ENCODE data around the gene KIF1A. TPM values are rescaled to one million over a fixed set of nuclear protein-coding genes. Genes with fewer than 3 reads are reported as not detected.

Gene KIF1A
- total RNA-seq, 1 experiment from 2014 or later, result 279 TPM

DNA sequence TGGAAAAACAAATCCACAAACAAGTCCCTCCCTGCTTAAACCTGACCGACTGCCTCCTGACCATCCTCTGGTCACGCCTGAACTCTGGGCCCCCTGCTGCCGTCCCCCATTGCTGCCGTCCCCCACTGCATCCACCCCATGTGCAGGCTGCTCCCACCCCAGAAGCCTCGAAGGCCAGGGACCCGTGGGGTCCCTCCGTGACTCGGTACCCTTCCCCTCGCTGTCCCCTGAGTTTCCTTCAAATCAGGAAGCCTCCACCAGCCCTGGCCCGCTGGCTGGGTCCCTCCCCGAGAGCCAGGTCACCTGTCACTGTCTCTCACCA lies 30.7 kb upstream of the KIF1A start:
- H3K27ac Mint-ChIP-seq, result 0 out of 2 replicates have a peak overlapping the region, but pooled peaks have one; percentile 53
- TF ChIP-seq PRRX2 (CRISPR knock-in tag; IDR thresholded peaks at IDR 0.05) (no peak), GABPB1 (CRISPR knock-in tag; IDR thresholded peaks at IDR 0.05) (no peak), TP53 (CRISPR knock-in tag; IDR thresholded peaks at IDR 0.05) (no peak), ETV6 (CRISPR knock-in tag; IDR thresholded peaks at IDR 0.05) (no peak), ZNF263 (CRISPR knock-in tag; IDR thresholded peaks at IDR 0.05; ENCODE audit: low read depth) (no peak), EMX1 (CRISPR knock-in tag; IDR thresholded peaks at IDR 0.05) (no peak), NFATC4 (CRISPR knock-in tag; IDR thresholded peaks at IDR 0.05) (no peak), GTF2I (CRISPR knock-in tag; conservative IDR thresholded peaks at IDR 0.05) (no peak), JUN (CRISPR knock-in tag; IDR thresholded peaks at IDR 0.05) (no peak)
- TF ChIP-seq, protein P1, sequence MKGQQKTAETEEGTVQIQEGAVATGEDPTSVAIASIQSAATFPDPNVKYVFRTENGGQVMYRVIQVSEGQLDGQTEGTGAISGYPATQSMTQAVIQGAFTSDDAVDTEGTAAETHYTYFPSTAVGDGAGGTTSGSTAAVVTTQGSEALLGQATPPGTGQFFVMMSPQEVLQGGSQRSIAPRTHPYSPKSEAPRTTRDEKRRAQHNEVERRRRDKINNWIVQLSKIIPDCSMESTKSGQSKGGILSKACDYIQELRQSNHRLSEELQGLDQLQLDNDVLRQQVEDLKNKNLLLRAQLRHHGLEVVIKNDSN (CRISPR knock-in tag; IDR thresholded peaks at IDR 0.05), result no peak
- TF ChIP-seq, protein P2, sequence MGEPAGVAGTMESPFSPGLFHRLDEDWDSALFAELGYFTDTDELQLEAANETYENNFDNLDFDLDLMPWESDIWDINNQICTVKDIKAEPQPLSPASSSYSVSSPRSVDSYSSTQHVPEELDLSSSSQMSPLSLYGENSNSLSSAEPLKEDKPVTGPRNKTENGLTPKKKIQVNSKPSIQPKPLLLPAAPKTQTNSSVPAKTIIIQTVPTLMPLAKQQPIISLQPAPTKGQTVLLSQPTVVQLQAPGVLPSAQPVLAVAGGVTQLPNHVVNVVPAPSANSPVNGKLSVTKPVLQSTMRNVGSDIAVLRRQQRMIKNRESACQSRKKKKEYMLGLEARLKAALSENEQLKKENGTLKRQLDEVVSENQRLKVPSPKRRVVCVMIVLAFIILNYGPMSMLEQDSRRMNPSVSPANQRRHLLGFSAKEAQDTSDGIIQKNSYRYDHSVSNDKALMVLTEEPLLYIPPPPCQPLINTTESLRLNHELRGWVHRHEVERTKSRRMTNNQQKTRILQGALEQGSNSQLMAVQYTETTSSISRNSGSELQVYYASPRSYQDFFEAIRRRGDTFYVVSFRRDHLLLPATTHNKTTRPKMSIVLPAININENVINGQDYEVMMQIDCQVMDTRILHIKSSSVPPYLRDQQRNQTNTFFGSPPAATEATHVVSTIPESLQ (CRISPR knock-in tag; IDR thresholded peaks at IDR 0.05), result no peak
- DNase-seq (ENCODE audit: low spot score) (no peak), ATAC-seq (no peak)
- ChIA-PET CTCF (interaction anchor here (0.6 to 1.5 kb wide), 36 partner anchors 10 to 541 kb away, joined by 3 to 38 read pairs (median 5); partner anchors contain the start of gene PASK), POLR2A (no interaction called here)
- H3K27me3 Mint-ChIP-seq (ENCODE audit: low read depth), result no peaks in the 10 kb centered on the region; the same call in none of the 2 replicates
- peaks cover 12% of the 10 kb centered on the region for H3K4me1 Mint-ChIP-seq
- H3K9me3 Mint-ChIP-seq, result peaks cover 31% of the 10 kb centered on the region
- peaks cover 14% of the 10 kb centered on the region for H3K36me3 Mint-ChIP-seq
- no peak overlapping the region for H3K4me3 Mint-ChIP-seq

DNA sequence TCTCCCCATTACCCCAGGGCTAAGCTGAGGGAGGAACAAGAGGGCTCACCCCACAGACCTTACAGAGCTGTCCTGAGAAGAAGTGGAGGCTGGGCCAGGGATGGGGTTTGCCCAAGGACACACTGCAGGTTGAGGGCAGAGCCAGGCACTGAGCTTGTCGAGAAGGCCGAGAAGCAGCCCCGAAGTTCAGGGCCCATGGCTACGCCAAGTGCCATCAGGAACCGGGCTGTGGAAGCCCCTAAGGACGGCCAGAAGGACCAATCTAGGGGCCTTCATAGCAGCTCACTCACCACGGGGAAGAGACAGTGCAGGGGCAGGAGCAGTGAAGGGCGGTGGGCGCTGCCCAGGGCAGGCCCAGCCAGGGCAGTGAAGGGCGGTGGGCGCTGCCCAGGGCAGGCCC lies 30.0 kb upstream of the KIF1A start:
- no peak for DNase-seq (ENCODE audit: low spot score)
- no peak overlapping the region; the same call in 1 of the 2 replicates for H3K27ac Mint-ChIP-seq
- H3K4me3 Mint-ChIP-seq, result no peak overlapping the region
- H3K36me3 Mint-ChIP-seq, result peaks cover 18% of the 10 kb centered on the region
- no peak for TF ChIP-seq ZNF671 (CRISPR knock-in tag; IDR thresholded peaks at IDR 0.05)
- TF ChIP-seq CREM (CRISPR knock-in tag; IDR thresholded peaks at IDR 0.05), result no peak
- no peak for ATAC-seq
- peaks cover 36% of the 10 kb centered on the region for H3K9me3 Mint-ChIP-seq
- POLR2A ChIA-PET, result no interaction called here
- peaks cover 4% of the 10 kb centered on the region for H3K27me3 Mint-ChIP-seq (ENCODE audit: low read depth)
- CTCF ChIA-PET, result interaction anchor here (0.9 kb wide), 1 partner anchor 10 kb away, joined by 3 read pairs; no protein-coding TSS in a partner anchor
- H3K4me1 Mint-ChIP-seq, result peaks cover 15% of the 10 kb centered on the region

DNA sequence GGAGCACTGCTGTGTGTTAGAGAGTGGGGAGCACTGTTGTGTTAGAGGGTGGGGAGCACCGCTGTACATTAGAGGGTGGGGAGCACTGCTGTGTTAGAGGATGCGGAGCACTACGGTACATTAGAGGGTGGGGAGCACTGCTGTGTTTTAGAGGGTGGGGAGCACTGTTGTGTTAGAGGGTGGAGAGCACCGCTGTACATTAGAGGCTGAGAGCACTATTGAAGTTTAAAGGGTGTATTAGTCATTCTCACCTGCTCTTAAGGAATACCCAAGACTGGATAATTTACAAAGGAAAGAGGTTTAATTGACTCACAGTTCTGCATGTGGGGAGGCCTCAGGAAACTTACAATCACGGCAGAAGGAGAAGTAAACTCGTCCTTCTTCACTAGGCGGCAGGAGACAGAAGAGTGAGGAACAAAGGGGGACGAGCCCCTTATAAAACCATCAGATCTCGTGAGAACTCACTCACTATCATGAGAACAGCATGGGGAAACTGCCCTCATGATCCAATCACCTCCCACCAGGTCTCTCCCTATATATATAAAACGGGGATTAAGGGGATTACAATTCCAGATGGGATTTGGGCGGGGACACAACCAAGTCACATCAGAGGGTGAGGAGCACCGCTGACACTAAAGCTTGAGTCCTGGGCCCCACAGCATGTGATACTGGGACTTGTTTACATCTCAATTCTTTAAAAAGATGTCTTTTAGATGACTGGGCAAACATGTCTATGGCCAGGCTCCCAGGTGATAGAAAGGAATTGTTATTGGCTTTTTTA lies 29.1 kb upstream of the KIF1A start:
- H3K4me3 Mint-ChIP-seq, result no peak overlapping the region

More for the DNA sequence above, 29.1 kb upstream of the KIF1A start:
- Mint-ChIP-seq H3K27me3 (ENCODE audit: low read depth) (peaks cover 7% of the 10 kb centered on the region), H3K27ac (no peak overlapping the region), H3K36me3 (peaks cover 19% of the 10 kb centered on the region), H3K9me3 (peaks cover 36% of the 10 kb centered on the region), H3K4me1 (peaks cover 20% of the 10 kb centered on the region)
- TF ChIP-seq GABPB1 (CRISPR knock-in tag; IDR thresholded peaks at IDR 0.05), result no peak
- no peak for TF ChIP-seq GTF2I (CRISPR knock-in tag; conservative IDR thresholded peaks at IDR 0.05)
- peak; percentile 57; the same call in 1 of the 2 replicates for TF ChIP-seq ZNF263 (CRISPR knock-in tag; IDR thresholded peaks at IDR 0.05; ENCODE audit: low read depth)
- no peak for TF ChIP-seq CREM (CRISPR knock-in tag; IDR thresholded peaks at IDR 0.05)
- no peak for TF ChIP-seq NFYB (CRISPR knock-in tag; conservative IDR thresholded peaks at IDR 0.05; ENCODE audit: low read depth)
- TF ChIP-seq ZNF138 (CRISPR knock-in tag; conservative IDR thresholded peaks at IDR 0.05), result no peak
- TF ChIP-seq, protein P3, sequence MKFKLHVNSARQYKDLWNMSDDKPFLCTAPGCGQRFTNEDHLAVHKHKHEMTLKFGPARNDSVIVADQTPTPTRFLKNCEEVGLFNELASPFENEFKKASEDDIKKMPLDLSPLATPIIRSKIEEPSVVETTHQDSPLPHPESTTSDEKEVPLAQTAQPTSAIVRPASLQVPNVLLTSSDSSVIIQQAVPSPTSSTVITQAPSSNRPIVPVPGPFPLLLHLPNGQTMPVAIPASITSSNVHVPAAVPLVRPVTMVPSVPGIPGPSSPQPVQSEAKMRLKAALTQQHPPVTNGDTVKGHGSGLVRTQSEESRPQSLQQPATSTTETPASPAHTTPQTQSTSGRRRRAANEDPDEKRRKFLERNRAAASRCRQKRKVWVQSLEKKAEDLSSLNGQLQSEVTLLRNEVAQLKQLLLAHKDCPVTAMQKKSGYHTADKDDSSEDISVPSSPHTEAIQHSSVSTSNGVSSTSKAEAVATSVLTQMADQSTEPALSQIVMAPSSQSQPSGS (CRISPR knock-in tag; IDR thresholded peaks at IDR 0.05; ENCODE audit: borderline replicate concordance, low read depth), result no peak
- TF ChIP-seq SP1 (CRISPR knock-in tag; conservative IDR thresholded peaks at IDR 0.05), result no peak
- DNase-seq (ENCODE audit: low spot score) (no peak), ATAC-seq (no peak)
- ChIA-PET CTCF (no interaction called here), POLR2A (no interaction called here)
